Measurements from ENCODE around the gene RAET1L. TPM values are rescaled to one million over a fixed set of nuclear protein-coding genes. Genes with fewer than 3 reads are reported as not detected.

Gene RAET1L
- total RNA-seq, 4 donors from 2014 or later = not detected

GRCh38 chr6:149995235-149995750 is 30.0 kb downstream of the RAET1L start:
- no peak for TF ChIP-seq CTCF (IDR thresholded peaks at IDR 0.05; ENCODE audit: low read depth)

GRCh38 chr6:149991838-149992237 is 33.5 kb downstream of the RAET1L start:
- TF ChIP-seq CTCF (IDR thresholded peaks at IDR 0.05; ENCODE audit: low read depth) = no peak

- no peak for TF ChIP-seq CTCF (IDR thresholded peaks at IDR 0.05; ENCODE audit: low read depth)
Observed at GRCh38 chr6:149990661-149991471, 34.5 kb downstream of the RAET1L start.

- no peak for TF ChIP-seq CTCF (IDR thresholded peaks at IDR 0.05; ENCODE audit: low read depth)
Observed at GRCh38 chr6:149990212-149990660, 35.1 kb downstream of the RAET1L start.

- TF ChIP-seq CTCF (IDR thresholded peaks at IDR 0.05; ENCODE audit: low read depth) = no peak
Observed at GRCh38 chr6:149988550-149989346, 36.6 kb downstream of the RAET1L start.

GRCh38 chr6:149987602-149988107 is 37.7 kb downstream of the RAET1L start:
- TF ChIP-seq CTCF (IDR thresholded peaks at IDR 0.05; ENCODE audit: low read depth) = no peak

GRCh38 chr6:149985481-149985937 is 39.8 kb downstream of the RAET1L start:
- no peak for TF ChIP-seq CTCF (IDR thresholded peaks at IDR 0.05; ENCODE audit: low read depth)

Data from subcutaneous adipose tissue (tissue), 4 donors.